Caco-2 (cell line): ENCODE measurements around the gene ANKRD60. TPM values are rescaled to one million over a fixed set of nuclear protein-coding genes. Genes with fewer than 3 reads are reported as not detected.

ENCODE experiments used
- BruUV-seq: library from RNA; stranded (reverse); fragments of 400-500 nt; replicated peaks from 2 replicates; lab custom pipeline; 2021; lab: Mats Ljungman, UMichigan
- CTCF ChIA-PET: fragments of 300-600 bp; sonication (Branson Sonifier 250); formaldehyde crosslinking; loops from one replicate; lab custom pipeline; 2022; ENCODE audit warnings: antibody characterized with exemption; lab: Charles Lee
- POLR2A ChIA-PET: fragments of 300-600 bp; sonication (Branson Sonifier 250); formaldehyde crosslinking; loops from one replicate; lab custom pipeline; 2022; ENCODE audit warnings: antibody characterized with exemption; lab: Charles Lee
- DNase-seq, 2 experiments: peaks; one replicate each; pipeline versions ENCODE4 v3.0.0 to v3.0.0-alpha.2; 2020 to 2022
- H3K27me3 ChIP-seq: replicated peaks from 2 replicates; pipeline ENCODE4 v1.6.0; 2011; ENCODE audit warnings: low read length; ENCODE audit not compliant: control insufficient read depth, insufficient read depth
- H3K36me3 ChIP-seq: 2 replicates; pipeline ENCODE4 v1.5.1; 2011; ENCODE audit warnings: low read length; ENCODE audit not compliant: control insufficient read depth, insufficient read depth
- H3K4me1 ChIP-seq: fragments of 250-450 bp; sonication (Bioruptor Pico); 2 replicates; pipeline ENCODE4 v1.5.1; 2020; ENCODE audit warnings: mild to moderate bottlenecking
- H3K4me3 ChIP-seq: 2 replicates; pipeline ENCODE4 v1.5.1; 2011; ENCODE audit warnings: low read depth, mild to moderate bottlenecking, control low read depth, low read length
- H3K9me3 ChIP-seq: fragments of 250-450 bp; sonication (Bioruptor Pico); 2 replicates; pipeline ENCODE4 v1.5.1; 2020; ENCODE audit warnings: mild to moderate bottlenecking, moderate library complexity
- H3K27ac Mint-ChIP-seq: one replicate; pipeline ENCODE4 v1.8.0; 2022; ENCODE audit warnings: mixed read lengths; ENCODE audit not compliant: unreplicated experiment
- H3K27me3 Mint-ChIP-seq: one replicate; pipeline ENCODE4 v1.8.0; 2022; ENCODE audit warnings: mixed read lengths; ENCODE audit not compliant: insufficient read depth, unreplicated experiment
- H3K36me3 Mint-ChIP-seq: one replicate; pipeline ENCODE4 v1.8.0; 2022; ENCODE audit warnings: mild to moderate bottlenecking, mixed read lengths; ENCODE audit not compliant: insufficient read depth, unreplicated experiment
- H3K4me1 Mint-ChIP-seq: one replicate; pipeline ENCODE4 v1.8.0; 2022; ENCODE audit warnings: low read depth, mixed read lengths; ENCODE audit not compliant: unreplicated experiment
- H3K4me3 Mint-ChIP-seq: one replicate; pipeline ENCODE4 v1.8.0; 2022; ENCODE audit warnings: mild to moderate bottlenecking, moderate library complexity, mixed read lengths; ENCODE audit not compliant: unreplicated experiment
- H3K9me3 Mint-ChIP-seq: one replicate; pipeline ENCODE4 v1.8.0; 2022; ENCODE audit warnings: mixed read lengths; ENCODE audit not compliant: unreplicated experiment
- intact Hi-C: fragments of 100-400 bp; cut with micrococcal nuclease; formaldehyde crosslinking; loops from one replicate; pipeline ENCODE4 v1.10.0; 2022; ENCODE audit not compliant: unreplicated experiment
- total RNA-seq: library from RNA; stranded (reverse); gene quantifications from 2 replicates; pipeline ENCODE4 v1.2.3, GENCODE V29; 2022
- TF ChIP-seq, protein P1 (sequence below), 2 experiments: fragments of 200-600 bp in 1 of 2; IDR thresholded peaks; 1 replicate in 1 of 2; 2 replicates in 1 of 2; pipeline versions ENCODE4 v1.5.1 to v1.8.0; 2011 to 2022; ENCODE audit warnings: antibody characterized with exemption in 1 of 2, control low read depth in 1 of 2, inconsistent platforms in 1 of 2, low read depth in 1 of 2, low read length in 1 of 2, mild to moderate bottlenecking in 1 of 2, moderate library complexity in 1 of 2; ENCODE audit not compliant: insufficient read depth in 1 of 2, severe bottlenecking in 1 of 2, unreplicated experiment in 1 of 2

ANKRD60 gene
- total RNA-seq, 1 experiment from 2014 or later, result not detected

DNA sequence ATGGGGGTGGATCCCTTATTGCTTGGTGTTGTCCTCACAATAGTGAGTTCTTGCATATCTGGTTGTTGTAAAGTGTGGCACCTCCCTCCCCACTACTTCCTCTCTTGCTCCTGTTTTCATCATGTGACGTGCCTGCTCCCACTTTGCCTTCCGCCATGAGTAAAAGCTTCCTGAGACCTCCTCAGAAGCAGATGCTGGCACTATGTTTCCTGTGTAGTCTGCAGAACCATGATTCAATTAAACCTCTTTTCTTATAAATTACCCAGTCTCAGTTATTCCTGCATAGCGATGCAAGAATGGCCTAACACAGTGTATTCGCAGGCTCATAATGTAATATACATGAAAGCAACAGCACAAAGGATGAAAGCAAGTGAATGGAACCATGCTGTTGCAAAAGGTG is 28.4 kb upstream of the ANKRD60 start:
- H3K9me3 ChIP-seq, result peaks cover 9% of the 10 kb centered on the region
- BruUV-seq, result no TSS peak
- peaks cover 19% of the 10 kb centered on the region for H3K27me3 Mint-ChIP-seq
- ChIA-PET POLR2A (no interaction called here), CTCF (no interaction called here)
- H3K4me3 Mint-ChIP-seq, result no peak overlapping the region
- H3K4me1 ChIP-seq, result no peaks in the 10 kb centered on the region; the same call in 1 of the 2 replicates
- no peaks in the 10 kb centered on the region for H3K4me1 Mint-ChIP-seq
- H3K4me3 ChIP-seq, result no peak overlapping the region
- DNase-seq, result no peak
- H3K27ac Mint-ChIP-seq, result no peak overlapping the region
- intact Hi-C loops, result no loop called here
- H3K36me3 Mint-ChIP-seq, result no peaks in the 10 kb centered on the region
- no peaks in the 10 kb centered on the region for H3K27me3 ChIP-seq
- peaks cover 6% of the 10 kb centered on the region for H3K9me3 Mint-ChIP-seq
- H3K36me3 ChIP-seq, result no peaks in the 10 kb centered on the region
- TF ChIP-seq, protein P1, sequence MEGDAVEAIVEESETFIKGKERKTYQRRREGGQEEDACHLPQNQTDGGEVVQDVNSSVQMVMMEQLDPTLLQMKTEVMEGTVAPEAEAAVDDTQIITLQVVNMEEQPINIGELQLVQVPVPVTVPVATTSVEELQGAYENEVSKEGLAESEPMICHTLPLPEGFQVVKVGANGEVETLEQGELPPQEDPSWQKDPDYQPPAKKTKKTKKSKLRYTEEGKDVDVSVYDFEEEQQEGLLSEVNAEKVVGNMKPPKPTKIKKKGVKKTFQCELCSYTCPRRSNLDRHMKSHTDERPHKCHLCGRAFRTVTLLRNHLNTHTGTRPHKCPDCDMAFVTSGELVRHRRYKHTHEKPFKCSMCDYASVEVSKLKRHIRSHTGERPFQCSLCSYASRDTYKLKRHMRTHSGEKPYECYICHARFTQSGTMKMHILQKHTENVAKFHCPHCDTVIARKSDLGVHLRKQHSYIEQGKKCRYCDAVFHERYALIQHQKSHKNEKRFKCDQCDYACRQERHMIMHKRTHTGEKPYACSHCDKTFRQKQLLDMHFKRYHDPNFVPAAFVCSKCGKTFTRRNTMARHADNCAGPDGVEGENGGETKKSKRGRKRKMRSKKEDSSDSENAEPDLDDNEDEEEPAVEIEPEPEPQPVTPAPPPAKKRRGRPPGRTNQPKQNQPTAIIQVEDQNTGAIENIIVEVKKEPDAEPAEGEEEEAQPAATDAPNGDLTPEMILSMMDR (IDR thresholded peaks at IDR 0.05; ENCODE audit: insufficient read depth in 1 of 2, low read depth in 1 of 2, low read length in 1 of 2, severe bottlenecking in 1 of 2, unreplicated experiment in 1 of 2), result no peak

DNA sequence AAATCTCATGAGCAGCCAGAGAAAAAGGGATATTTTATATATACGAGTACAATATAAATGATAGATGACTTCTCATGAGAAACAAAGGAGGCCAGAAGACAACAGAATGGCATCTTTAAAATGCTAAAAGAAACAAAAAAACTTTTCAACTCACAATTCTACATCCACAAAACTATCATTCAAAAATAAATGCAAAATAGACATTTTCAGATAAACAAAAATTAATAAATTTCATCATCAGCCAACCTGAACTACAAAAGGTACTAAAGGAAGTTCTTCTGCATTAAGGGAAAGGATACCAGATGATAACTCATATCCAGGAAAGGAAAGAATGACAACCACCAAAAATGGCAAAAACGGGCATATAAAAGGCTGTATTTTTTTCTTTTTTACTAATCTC is 27.9 kb upstream of the ANKRD60 start:
- no TSS peak for BruUV-seq
- H3K36me3 Mint-ChIP-seq, result no peaks in the 10 kb centered on the region
- no peak overlapping the region for H3K4me3 ChIP-seq
- no peak for DNase-seq
- H3K27me3 Mint-ChIP-seq, result peaks cover 19% of the 10 kb centered on the region
- H3K4me3 Mint-ChIP-seq, result no peak overlapping the region
- ChIA-PET POLR2A (no interaction called here), CTCF (no interaction called here)
- H3K9me3 ChIP-seq, result peaks cover 9% of the 10 kb centered on the region
- no peak overlapping the region for H3K27ac Mint-ChIP-seq
- peaks cover 1% of the 10 kb centered on the region for H3K4me1 Mint-ChIP-seq
- H3K9me3 Mint-ChIP-seq, result peaks cover 6% of the 10 kb centered on the region
- intact Hi-C loops, result no loop called here
- no peaks in the 10 kb centered on the region; the same call in 1 of the 2 replicates for H3K4me1 ChIP-seq
- H3K27me3 ChIP-seq, result no peaks in the 10 kb centered on the region
- TF ChIP-seq, protein P1 (IDR thresholded peaks at IDR 0.05; ENCODE audit: insufficient read depth in 1 of 2, low read depth in 1 of 2, low read length in 1 of 2, severe bottlenecking in 1 of 2, unreplicated experiment in 1 of 2), result no peak
- H3K36me3 ChIP-seq, result no peaks in the 10 kb centered on the region

DNA sequence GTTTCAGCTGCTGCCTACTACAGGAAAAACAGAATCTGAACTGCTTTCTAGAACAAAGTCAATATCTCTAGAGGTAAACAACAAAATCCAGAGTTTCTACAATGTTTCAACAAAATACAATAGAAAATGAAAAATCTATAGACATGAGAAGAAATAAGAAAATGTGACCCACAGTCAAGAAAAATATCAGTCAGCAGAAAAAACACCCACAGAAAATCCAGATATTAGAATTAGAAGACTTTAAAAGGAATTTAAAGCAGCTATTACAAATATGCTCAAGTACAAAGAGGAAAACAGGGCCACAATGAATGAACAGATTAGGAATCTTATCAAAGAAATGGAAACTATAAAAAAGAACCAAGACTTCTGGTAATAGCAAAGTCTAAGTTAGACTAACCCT is 26.4 kb upstream of the ANKRD60 start:
- Mint-ChIP-seq H3K9me3 (peaks cover 6% of the 10 kb centered on the region), H3K4me3 (no peak overlapping the region), H3K27ac (no peak overlapping the region), H3K4me1 (peaks cover 14% of the 10 kb centered on the region), H3K27me3 (peaks cover 17% of the 10 kb centered on the region), H3K36me3 (peaks cover 5% of the 10 kb centered on the region)
- Histone ChIP-seq H3K36me3 (no peaks in the 10 kb centered on the region), H3K27me3 (no peaks in the 10 kb centered on the region), H3K4me3 (no peak overlapping the region), H3K4me1 (no peaks in the 10 kb centered on the region; the same call in 1 of the 2 replicates), H3K9me3 (peaks cover 9% of the 10 kb centered on the region)
- no peak for DNase-seq
- TF ChIP-seq, protein P1 (IDR thresholded peaks at IDR 0.05; ENCODE audit: insufficient read depth in 1 of 2, low read depth in 1 of 2, low read length in 1 of 2, severe bottlenecking in 1 of 2, unreplicated experiment in 1 of 2), result no peak
- POLR2A ChIA-PET, result interaction anchor here (0.6 to 0.7 kb wide), 2 partner anchors 134 to 778 kb away, joined by 3 to 4 read pairs; partner anchors contain the start of gene VAPB
- no TSS peak for BruUV-seq
- CTCF ChIA-PET, result interaction anchor here (0.7 kb wide), 1 partner anchor 13 kb away, joined by 8 read pairs; no protein-coding TSS in a partner anchor
- intact Hi-C loops, result no loop called here
